ENCODE data around the gene GPER1.

DNA sequence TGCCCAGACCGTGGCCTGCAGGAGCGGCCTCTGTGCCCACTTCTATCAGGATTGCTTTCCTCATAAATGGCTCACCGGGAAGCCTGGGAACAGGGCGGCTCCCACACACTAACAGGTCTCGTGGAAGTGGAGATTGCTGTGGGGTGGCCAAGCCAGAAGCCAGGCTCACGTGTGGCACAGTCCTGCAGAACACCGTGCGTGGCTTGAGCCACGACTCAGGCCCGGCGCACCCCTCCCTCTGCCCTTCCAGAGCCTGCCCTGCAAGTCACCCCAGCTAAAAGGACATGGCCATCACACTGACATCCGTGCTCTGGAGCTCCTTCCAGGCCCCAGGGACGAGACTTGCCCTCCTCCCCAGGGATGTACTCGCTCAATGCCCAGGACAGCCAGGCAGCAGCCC lies 7.0 kb downstream of the GPER1 start:
- TF ChIP-seq SMC3 (IDR thresholded peaks at IDR 0.05) (no peak), FOSL2 (IDR thresholded peaks at IDR 0.05) (no peak), FOSL2 (CRISPR knock-in tag; IDR thresholded peaks at IDR 0.05) (no peak), JUNB (IDR thresholded peaks at IDR 0.05) (no peak), POLR2A (IDR thresholded peaks at IDR 0.05; ENCODE audit: low read length) (no peak)
- TF ChIP-seq, protein P1, sequence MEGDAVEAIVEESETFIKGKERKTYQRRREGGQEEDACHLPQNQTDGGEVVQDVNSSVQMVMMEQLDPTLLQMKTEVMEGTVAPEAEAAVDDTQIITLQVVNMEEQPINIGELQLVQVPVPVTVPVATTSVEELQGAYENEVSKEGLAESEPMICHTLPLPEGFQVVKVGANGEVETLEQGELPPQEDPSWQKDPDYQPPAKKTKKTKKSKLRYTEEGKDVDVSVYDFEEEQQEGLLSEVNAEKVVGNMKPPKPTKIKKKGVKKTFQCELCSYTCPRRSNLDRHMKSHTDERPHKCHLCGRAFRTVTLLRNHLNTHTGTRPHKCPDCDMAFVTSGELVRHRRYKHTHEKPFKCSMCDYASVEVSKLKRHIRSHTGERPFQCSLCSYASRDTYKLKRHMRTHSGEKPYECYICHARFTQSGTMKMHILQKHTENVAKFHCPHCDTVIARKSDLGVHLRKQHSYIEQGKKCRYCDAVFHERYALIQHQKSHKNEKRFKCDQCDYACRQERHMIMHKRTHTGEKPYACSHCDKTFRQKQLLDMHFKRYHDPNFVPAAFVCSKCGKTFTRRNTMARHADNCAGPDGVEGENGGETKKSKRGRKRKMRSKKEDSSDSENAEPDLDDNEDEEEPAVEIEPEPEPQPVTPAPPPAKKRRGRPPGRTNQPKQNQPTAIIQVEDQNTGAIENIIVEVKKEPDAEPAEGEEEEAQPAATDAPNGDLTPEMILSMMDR (IDR thresholded peaks at IDR 0.05): no peak

All from A549 (cell line).